Activated CD8-positive, alpha-beta T cell treated with anti-CD3 and anti-CD28 coated beads for 36 hours (primary cell): ENCODE measurements around the gene EGFR. TPM values are rescaled to one million over a fixed set of nuclear protein-coding genes. Genes with fewer than 3 reads are reported as not detected.

Experiments
- ATAC-seq: fragments of 200-7000 bp; cut with Tn5 transposase; one replicate; pipeline ENCODE4 v1.10.0; 2021; ENCODE audit warnings: mild to moderate bottlenecking, moderate library complexity
- CTCF ChIA-PET: fragments of 350-600 bp; sonication (Branson Sonifier 250); formaldehyde crosslinking; loops from one replicate; lab custom pipeline; 2021; ENCODE audit warnings: antibody characterized with exemption; lab: Charles Lee
- POLR2A ChIA-PET: fragments of 350-600 bp; sonication (Branson Sonifier 250); formaldehyde crosslinking; loops from one replicate; lab custom pipeline; 2021; ENCODE audit warnings: antibody characterized with exemption; lab: Charles Lee
- DNase-seq: peaks from one replicate; pipeline ENCODE4 v3.0.0-alpha.2; 2020
- H3K27ac Mint-ChIP-seq: one replicate; pipeline ENCODE4 v1.8.0; 2021; ENCODE audit warnings: mild to moderate bottlenecking, mixed read lengths
- H3K27me3 Mint-ChIP-seq: one replicate; pipeline ENCODE4 v1.8.0; 2021; ENCODE audit warnings: mixed read lengths
- H3K36me3 Mint-ChIP-seq: one replicate; pipeline ENCODE4 v1.8.0; 2021; ENCODE audit warnings: low read depth, mixed read lengths
- H3K4me1 Mint-ChIP-seq: one replicate; pipeline ENCODE4 v1.8.0; 2021; ENCODE audit warnings: low read depth, mixed read lengths
- H3K4me3 Mint-ChIP-seq: one replicate; pipeline ENCODE4 v1.8.0; 2021; ENCODE audit warnings: mild to moderate bottlenecking, moderate library complexity, mixed read lengths
- H3K9me3 Mint-ChIP-seq: one replicate; pipeline ENCODE4 v1.8.0; 2021; ENCODE audit warnings: mixed read lengths
- CTCF ChIP-seq: fragments of 200-600 bp; IDR thresholded peaks from one replicate; pipeline ENCODE4 v1.8.0; 2022; ENCODE audit warnings: antibody characterized with exemption, mild to moderate bottlenecking
- intact Hi-C: fragments of 100-400 bp; cut with micrococcal nuclease; formaldehyde crosslinking; loops from one replicate; pipeline ENCODE4 v1.10.0; 2022
- total RNA-seq, 2 experiments: library from RNA; stranded (reverse); gene quantifications; one replicate each; pipeline ENCODE4 v1.2.3, GENCODE V29; 2021

The EGFR gene
- total RNA-seq, 2 experiments from 2014 or later: not detected

GRCh38 chr7:55065511-55066229 is 46.9 kb downstream of the EGFR start:
- intact Hi-C loops: no loop called here
- ChIA-PET POLR2A (interaction anchor here (0.6 kb wide), 2 partner anchors 34 to 1824 kb away, joined by 3 read pairs; no protein-coding TSS in a partner anchor), CTCF (interaction anchor here (1.3 kb wide), 2 partner anchors 8 to 189 kb away, joined by 3 to 6 read pairs; no protein-coding TSS in a partner anchor)
- TF ChIP-seq CTCF: no peak
- H3K27me3 Mint-ChIP-seq: peaks cover 8% of the 10 kb centered on the region
- H3K4me3 Mint-ChIP-seq: no peak overlapping the region
- ATAC-seq: no peak
- no peaks in the 10 kb centered on the region for H3K9me3 Mint-ChIP-seq
- no peak for DNase-seq
- no peaks in the 10 kb centered on the region for H3K36me3 Mint-ChIP-seq
- no peaks in the 10 kb centered on the region for H3K4me1 Mint-ChIP-seq
- no peak overlapping the region for H3K27ac Mint-ChIP-seq

DNA sequence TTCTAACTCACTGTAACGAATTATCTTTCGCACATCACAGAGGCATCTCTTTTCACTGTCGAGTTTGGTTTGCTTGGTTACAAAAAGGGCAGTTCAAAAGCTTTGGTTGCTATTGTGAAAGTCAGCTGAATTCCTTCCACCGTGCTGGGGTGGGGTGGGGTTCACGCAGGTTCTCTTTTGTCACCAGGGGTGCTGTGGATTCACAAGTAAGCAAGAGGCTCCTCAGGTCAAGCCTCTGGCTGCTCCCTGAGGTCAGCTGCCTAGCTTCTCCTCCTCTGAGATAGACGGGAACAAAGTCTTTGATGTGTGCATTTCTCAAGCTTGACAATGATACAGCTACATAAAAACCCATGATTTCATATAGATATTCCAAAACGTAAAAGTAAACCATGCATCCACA is 47.7 kb downstream of the EGFR start:
- no peak overlapping the region for H3K4me3 Mint-ChIP-seq
- no peaks in the 10 kb centered on the region for H3K9me3 Mint-ChIP-seq
- TF ChIP-seq CTCF: no peak
- ATAC-seq (no peak), DNase-seq (no peak)
- H3K27me3 Mint-ChIP-seq: peaks cover 9% of the 10 kb centered on the region
- ChIA-PET CTCF (interaction anchor here (1.3 kb wide), 2 partner anchors 9 to 188 kb away, joined by 3 to 6 read pairs; no protein-coding TSS in a partner anchor), POLR2A (no interaction called here)
- H3K27ac Mint-ChIP-seq: no peak overlapping the region
- H3K4me1 Mint-ChIP-seq: no peaks in the 10 kb centered on the region
- H3K36me3 Mint-ChIP-seq: no peaks in the 10 kb centered on the region
- intact Hi-C loops: no loop called here

GRCh38 chr7:55066938-55067337 is 48.1 kb downstream of the EGFR start:
- no peak for TF ChIP-seq CTCF
- POLR2A ChIA-PET: no interaction called here
- ATAC-seq: no peak
- intact Hi-C loops: no loop called here
- Mint-ChIP-seq H3K27me3 (peaks cover 9% of the 10 kb centered on the region), H3K27ac (no peak overlapping the region), H3K4me1 (no peaks in the 10 kb centered on the region), H3K4me3 (no peak overlapping the region), H3K36me3 (no peaks in the 10 kb centered on the region), H3K9me3 (no peaks in the 10 kb centered on the region)
- no peak for DNase-seq
- CTCF ChIA-PET: interaction anchor here (1.3 kb wide), 1 partner anchor 188 kb away, joined by 6 read pairs; no protein-coding TSS in a partner anchor

DNA sequence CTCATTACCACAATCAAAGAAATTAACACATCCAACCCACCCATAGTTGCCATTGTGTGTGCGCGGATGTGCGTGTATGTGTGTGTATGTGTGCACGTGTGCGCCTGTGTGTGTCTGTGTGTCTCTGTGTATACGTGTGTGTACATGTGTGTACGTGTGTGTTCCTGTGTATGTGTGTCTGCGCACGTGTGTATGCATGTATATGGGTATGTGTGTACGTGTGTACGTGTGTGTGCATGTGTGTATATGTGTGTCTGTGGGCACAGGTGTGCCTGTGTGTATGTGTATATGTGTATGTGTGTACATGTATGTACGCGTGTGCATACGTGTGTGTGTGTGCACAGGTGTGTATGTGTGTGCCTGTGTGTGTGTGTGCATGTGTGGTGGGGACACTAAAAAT is 48.9 kb downstream of the EGFR start:
- no peaks in the 10 kb centered on the region for H3K9me3 Mint-ChIP-seq
- ATAC-seq (no peak), DNase-seq (no peak)
- no peaks in the 10 kb centered on the region for H3K4me1 Mint-ChIP-seq
- H3K27me3 Mint-ChIP-seq: peaks cover 9% of the 10 kb centered on the region
- no peak overlapping the region for H3K4me3 Mint-ChIP-seq
- intact Hi-C loops: no loop called here
- ChIA-PET POLR2A (no interaction called here), CTCF (no interaction called here)
- TF ChIP-seq CTCF: no peak
- H3K36me3 Mint-ChIP-seq: no peaks in the 10 kb centered on the region
- no peak overlapping the region for H3K27ac Mint-ChIP-seq

- no peak for ATAC-seq
- H3K4me1 Mint-ChIP-seq: peaks cover 12% of the 10 kb centered on the region
- ChIA-PET CTCF (interaction anchor here (1.0 kb wide), 1 partner anchor 185 kb away, joined by 3 read pairs; no protein-coding TSS in a partner anchor), POLR2A (no interaction called here)
- no peak overlapping the region for H3K4me3 Mint-ChIP-seq
- intact Hi-C loops: no loop called here
- no peak for TF ChIP-seq CTCF
- DNase-seq: no peak
- no peaks in the 10 kb centered on the region for H3K36me3 Mint-ChIP-seq
- peaks cover 12% of the 10 kb centered on the region for H3K27me3 Mint-ChIP-seq
- H3K9me3 Mint-ChIP-seq: no peaks in the 10 kb centered on the region
- no peak overlapping the region for H3K27ac Mint-ChIP-seq
Observed at GRCh38 chr7:55069271-55069792, 50.5 kb downstream of the EGFR start.
